Activated CD8-positive, alpha-beta T cell treated with anti-CD3 and anti-CD28 coated beads for 36 hours (primary cell): ENCODE results near the gene PARP1. TPM values are rescaled to one million over a fixed set of nuclear protein-coding genes. Genes with fewer than 3 reads are reported as not detected.

Experiments used
- ATAC-seq: fragments of 200-7000 bp; cut with Tn5 transposase; one replicate; pipeline ENCODE4 v1.10.0; 2021; ENCODE audit warnings: mild to moderate bottlenecking, moderate library complexity
- CTCF ChIA-PET: fragments of 350-600 bp; sonication (Branson Sonifier 250); formaldehyde crosslinking; loops from one replicate; lab custom pipeline; 2021; ENCODE audit warnings: antibody characterized with exemption; lab: Charles Lee
- POLR2A ChIA-PET: fragments of 350-600 bp; sonication (Branson Sonifier 250); formaldehyde crosslinking; loops from one replicate; lab custom pipeline; 2021; ENCODE audit warnings: antibody characterized with exemption; lab: Charles Lee
- DNase-seq: peaks from one replicate; pipeline ENCODE4 v3.0.0-alpha.2; 2020
- H3K27ac Mint-ChIP-seq: one replicate; pipeline ENCODE4 v1.8.0; 2021; ENCODE audit warnings: mild to moderate bottlenecking, mixed read lengths
- H3K27me3 Mint-ChIP-seq: one replicate; pipeline ENCODE4 v1.8.0; 2021; ENCODE audit warnings: mixed read lengths
- H3K36me3 Mint-ChIP-seq: one replicate; pipeline ENCODE4 v1.8.0; 2021; ENCODE audit warnings: low read depth, mixed read lengths
- H3K4me1 Mint-ChIP-seq: one replicate; pipeline ENCODE4 v1.8.0; 2021; ENCODE audit warnings: low read depth, mixed read lengths
- H3K4me3 Mint-ChIP-seq: one replicate; pipeline ENCODE4 v1.8.0; 2021; ENCODE audit warnings: mild to moderate bottlenecking, moderate library complexity, mixed read lengths
- H3K9me3 Mint-ChIP-seq: one replicate; pipeline ENCODE4 v1.8.0; 2021; ENCODE audit warnings: mixed read lengths
- intact Hi-C: fragments of 100-400 bp; cut with micrococcal nuclease; formaldehyde crosslinking; loops from one replicate; pipeline ENCODE4 v1.10.0; 2022
- total RNA-seq, 2 experiments: library from RNA; stranded (reverse); gene quantifications; one replicate each; pipeline ENCODE4 v1.2.3, GENCODE V29; 2021
- TF ChIP-seq, protein P1 (sequence below): fragments of 200-600 bp; IDR thresholded peaks from one replicate; pipeline ENCODE4 v1.8.0; 2022; ENCODE audit warnings: antibody characterized with exemption, mild to moderate bottlenecking

The PARP1 gene
- total RNA-seq, 2 experiments from 2014 or later = 203 to 206 TPM

DNA sequence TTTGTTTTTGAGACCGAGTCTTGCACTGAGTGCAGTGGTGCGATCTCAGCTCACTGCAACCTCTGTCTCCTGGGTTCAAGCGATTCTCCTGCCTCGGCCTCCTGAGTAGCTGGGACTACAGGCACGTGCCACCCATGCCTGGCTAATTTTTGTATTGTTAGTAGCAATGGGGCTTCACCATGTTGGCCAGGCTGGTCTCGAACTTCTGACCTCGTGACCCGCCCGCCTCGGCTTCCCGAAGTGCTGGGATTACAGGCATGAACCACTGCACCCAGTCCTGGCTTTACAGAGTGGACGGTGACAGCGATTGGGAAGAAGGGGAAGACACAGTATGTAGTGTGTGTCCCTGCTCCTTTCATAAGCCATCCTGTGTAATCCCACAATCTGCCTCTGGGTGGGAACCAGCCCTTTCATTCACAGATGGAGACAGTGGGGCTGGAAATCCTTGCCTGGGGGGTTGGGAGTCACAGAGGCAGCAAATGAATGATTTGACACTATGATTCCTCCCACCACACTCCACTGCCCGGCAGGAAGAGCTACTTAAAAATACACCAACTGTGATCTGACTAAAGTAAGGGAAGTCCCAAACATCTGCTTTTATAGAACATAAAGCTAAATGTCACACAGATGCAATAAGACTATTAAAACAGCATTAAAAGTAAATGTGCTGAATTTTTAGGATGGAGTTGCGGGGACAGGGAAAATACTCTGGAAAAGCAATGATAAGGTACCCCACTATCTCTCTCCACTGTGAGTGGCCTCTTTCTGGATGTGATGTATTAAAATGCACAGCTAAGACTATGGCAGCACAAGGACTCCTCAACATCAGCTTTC lies 4.5 kb downstream of the PARP1 start:
- POLR2A ChIA-PET = interaction anchor here (0.5 kb wide), 1 partner anchor 340 kb away, joined by 4 read pairs; no protein-coding TSS in a partner anchor
- intact Hi-C loops = no loop called here
- Mint-ChIP-seq H3K4me1 (peaks cover 55% of the 10 kb centered on the region), H3K4me3 (no peak overlapping the region), H3K27ac (peak overlapping the region; percentile 18), H3K9me3 (no peaks in the 10 kb centered on the region), H3K27me3 (no peaks in the 10 kb centered on the region), H3K36me3 (peaks cover 50% of the 10 kb centered on the region)
- CTCF ChIA-PET = interaction anchor here (0.8 to 1.7 kb wide), 4 partner anchors 13 to 278 kb away, joined by 3 to 4 read pairs (median 3); no protein-coding TSS in a partner anchor
- ATAC-seq (no peak), DNase-seq (peak; percentile 25)
- TF ChIP-seq, protein P1, sequence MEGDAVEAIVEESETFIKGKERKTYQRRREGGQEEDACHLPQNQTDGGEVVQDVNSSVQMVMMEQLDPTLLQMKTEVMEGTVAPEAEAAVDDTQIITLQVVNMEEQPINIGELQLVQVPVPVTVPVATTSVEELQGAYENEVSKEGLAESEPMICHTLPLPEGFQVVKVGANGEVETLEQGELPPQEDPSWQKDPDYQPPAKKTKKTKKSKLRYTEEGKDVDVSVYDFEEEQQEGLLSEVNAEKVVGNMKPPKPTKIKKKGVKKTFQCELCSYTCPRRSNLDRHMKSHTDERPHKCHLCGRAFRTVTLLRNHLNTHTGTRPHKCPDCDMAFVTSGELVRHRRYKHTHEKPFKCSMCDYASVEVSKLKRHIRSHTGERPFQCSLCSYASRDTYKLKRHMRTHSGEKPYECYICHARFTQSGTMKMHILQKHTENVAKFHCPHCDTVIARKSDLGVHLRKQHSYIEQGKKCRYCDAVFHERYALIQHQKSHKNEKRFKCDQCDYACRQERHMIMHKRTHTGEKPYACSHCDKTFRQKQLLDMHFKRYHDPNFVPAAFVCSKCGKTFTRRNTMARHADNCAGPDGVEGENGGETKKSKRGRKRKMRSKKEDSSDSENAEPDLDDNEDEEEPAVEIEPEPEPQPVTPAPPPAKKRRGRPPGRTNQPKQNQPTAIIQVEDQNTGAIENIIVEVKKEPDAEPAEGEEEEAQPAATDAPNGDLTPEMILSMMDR = peak; percentile 16

DNA sequence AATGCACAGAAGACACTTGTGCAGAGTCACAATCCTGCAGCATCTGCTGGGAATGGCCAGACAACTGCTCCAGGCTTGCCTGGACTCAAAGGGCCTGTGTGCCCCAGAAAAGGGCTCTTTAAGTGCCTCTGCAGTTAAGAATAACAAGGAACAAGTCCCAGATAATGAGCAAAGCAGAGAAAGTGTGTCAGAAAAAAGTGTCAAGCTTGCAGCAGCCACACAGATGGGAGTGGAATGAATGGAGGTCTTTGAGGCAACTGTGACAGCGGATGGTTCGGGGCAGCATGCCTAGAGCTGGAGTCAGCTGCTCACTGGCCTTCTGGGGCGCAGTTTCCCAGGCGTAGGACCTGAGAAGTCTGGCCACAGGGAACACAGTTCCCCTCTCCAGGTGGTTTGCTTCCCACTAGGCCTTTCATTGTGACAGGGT lies 5.1 kb downstream of the PARP1 start:
- peaks cover 55% of the 10 kb centered on the region for H3K36me3 Mint-ChIP-seq
- DNase-seq (no peak), ATAC-seq (no peak)
- ChIA-PET CTCF (interaction anchor here (1.2 kb wide), 1 partner anchor 55 kb away, joined by 4 read pairs; no protein-coding TSS in a partner anchor), POLR2A (no interaction called here)
- intact Hi-C loops = no loop called here
- no peaks in the 10 kb centered on the region for H3K9me3 Mint-ChIP-seq
- H3K4me1 Mint-ChIP-seq = peaks cover 59% of the 10 kb centered on the region
- H3K4me3 Mint-ChIP-seq = no peak overlapping the region
- TF ChIP-seq, protein P1 = no peak
- no peaks in the 10 kb centered on the region for H3K27me3 Mint-ChIP-seq
- no peak overlapping the region for H3K27ac Mint-ChIP-seq

DNA sequence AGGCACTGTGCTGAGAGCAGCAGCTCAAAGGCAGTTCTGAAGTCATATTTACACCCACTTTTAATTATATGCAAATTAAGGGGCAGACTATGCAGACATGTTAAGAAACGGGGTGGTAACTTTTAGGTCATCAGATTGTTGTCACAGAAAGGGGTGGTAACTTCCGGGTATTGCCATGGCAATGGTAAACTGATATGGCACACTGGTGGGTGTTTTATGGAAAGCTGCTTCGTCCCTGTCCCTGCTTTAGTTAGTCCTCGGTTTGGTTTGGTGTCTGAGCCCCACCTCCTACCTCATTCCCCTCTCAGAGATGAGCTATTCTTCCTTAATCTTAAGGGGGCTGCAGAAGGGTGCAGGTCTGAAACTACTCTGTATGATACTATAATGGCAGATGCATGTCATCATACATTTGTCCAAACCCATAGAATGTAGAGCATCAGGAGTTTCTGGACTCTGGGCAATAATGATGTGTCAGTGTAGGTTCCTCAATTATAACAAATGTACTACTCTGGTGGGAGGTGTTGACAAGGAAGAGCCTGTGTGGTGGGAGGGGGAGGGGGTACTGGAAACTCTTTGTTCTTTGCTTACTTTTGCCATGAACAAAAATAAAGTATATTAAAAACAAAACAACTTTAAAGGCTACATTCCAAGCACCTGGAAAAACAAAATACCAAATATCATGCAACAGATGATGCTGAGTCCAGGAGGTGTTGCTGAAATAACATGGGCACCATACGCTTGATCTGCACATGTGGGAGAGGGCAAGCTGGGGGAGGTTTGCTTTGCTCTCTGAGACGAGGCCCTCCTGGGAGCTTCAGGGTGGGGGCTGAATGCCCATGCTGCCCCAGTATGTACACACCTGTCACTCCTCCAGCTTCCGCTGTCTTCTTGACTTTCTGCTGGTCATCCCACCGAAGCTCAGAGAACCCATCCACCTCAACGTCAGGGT lies 6.3 kb downstream of the PARP1 start:
- DNase-seq (no peak), ATAC-seq (no peak)
- Mint-ChIP-seq H3K27ac (no peak overlapping the region), H3K27me3 (no peaks in the 10 kb centered on the region), H3K4me1 (peaks cover 63% of the 10 kb centered on the region), H3K4me3 (no peak overlapping the region), H3K36me3 (peaks cover 62% of the 10 kb centered on the region), H3K9me3 (no peaks in the 10 kb centered on the region)
- intact Hi-C loops = no loop called here
- TF ChIP-seq, protein P1 = no peak
- ChIA-PET POLR2A (no interaction called here), CTCF (interaction anchor here (0.9 to 1.2 kb wide), 2 partner anchors 23 to 56 kb away, joined by 3 to 4 read pairs; no protein-coding TSS in a partner anchor)

DNA sequence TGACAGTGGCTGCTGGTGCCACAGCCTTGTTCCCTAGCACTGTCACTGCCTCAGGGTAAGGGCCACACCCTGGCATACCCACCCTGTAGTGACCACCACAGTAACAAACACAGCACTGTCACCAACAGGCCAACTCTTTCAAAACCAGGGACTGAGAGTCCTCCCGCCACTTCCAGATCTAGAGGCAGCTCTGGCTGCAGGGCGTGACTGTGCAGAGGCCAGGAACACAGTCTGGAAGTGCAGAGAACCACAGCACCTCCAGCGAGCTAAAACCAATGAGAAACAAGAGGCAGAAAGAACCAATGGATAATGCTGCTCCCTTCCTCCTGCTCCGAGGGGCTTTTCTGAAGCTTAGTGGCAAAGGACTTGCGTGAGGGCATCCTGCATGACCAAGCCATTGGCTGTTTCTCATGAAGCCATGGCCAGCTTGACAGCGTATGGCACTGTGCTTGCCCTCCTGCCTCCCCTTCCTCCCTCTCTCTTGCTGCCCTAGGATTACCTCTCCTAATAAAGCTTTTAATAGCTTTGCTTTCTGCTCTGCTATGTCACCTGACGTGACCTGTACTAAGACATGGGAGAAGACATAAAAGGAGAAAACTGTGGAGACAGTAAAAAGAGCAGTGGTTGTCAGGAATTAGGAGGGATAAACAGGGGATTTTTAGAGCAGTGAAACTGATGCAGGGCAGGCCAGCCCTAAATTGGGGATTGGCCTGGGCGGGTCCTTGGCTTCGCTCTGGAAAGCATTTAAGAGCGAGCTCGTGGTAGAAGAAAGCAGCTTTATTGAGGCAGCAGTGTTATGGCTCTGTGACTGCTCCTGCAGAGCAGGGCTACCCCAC lies 7.2 kb downstream of the PARP1 start:
- TF ChIP-seq, protein P1 = no peak
- intact Hi-C loops = no loop called here
- peaks cover 58% of the 10 kb centered on the region for H3K4me1 Mint-ChIP-seq
- H3K4me3 Mint-ChIP-seq = no peak overlapping the region
- H3K27me3 Mint-ChIP-seq = no peaks in the 10 kb centered on the region
- H3K9me3 Mint-ChIP-seq = no peaks in the 10 kb centered on the region
- DNase-seq (no peak), ATAC-seq (no peak)
- POLR2A ChIA-PET = no interaction called here
- CTCF ChIA-PET = interaction anchor here (0.9 to 1.3 kb wide), 2 partner anchors 22 to 275 kb away, joined by 3 to 4 read pairs; no protein-coding TSS in a partner anchor
- peaks cover 58% of the 10 kb centered on the region for H3K36me3 Mint-ChIP-seq
- no peak overlapping the region for H3K27ac Mint-ChIP-seq
